Measurements from ENCODE around the gene SRBD1. TPM values are rescaled to one million over a fixed set of nuclear protein-coding genes. Genes with fewer than 3 reads are reported as not detected.

SRBD1 gene
- total RNA-seq, 1 experiment from 2014 or later, result 19.8 TPM

DNA sequence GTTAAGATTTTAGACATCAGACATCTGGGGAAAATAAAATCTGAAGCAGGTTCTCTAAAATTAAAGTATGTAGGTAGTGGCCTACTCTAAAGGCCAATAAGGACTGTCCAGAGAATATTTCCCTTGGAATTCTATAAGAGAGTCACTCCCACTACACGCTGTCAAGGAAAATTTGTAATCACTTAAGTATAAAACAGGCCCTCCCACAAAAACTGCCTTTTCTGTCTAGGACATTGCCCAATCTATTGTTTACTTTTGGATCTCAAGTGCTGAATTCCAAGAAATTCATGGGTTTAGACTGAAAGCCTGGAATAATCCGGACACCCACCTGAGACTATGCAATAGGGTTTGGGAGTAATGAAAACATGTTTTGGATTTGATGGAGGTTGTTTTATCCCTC is 1.7 kb upstream of the SRBD1 start:
- POLR2A ChIA-PET (ENCODE audit: unreplicated experiment), result no interaction called here
- no peaks in the 10 kb centered on the region for H3K9me2 ChIP-seq (replicated peaks; ENCODE audit: low read length)
- intact Hi-C loops (cut with micrococcal nuclease), result no loop called here
- H3K27me3 ChIP-seq (ENCODE audit: low read length), result no peaks in the 10 kb centered on the region
- peaks cover 6% of the 10 kb centered on the region for H3F3A ChIP-seq (ENCODE audit: low read length, unreplicated experiment)
- CTCF ChIA-PET, result no interaction called here
- H3K4me1 ChIP-seq (ENCODE audit: insufficient read depth, low read length), result peaks cover 36% of the 10 kb centered on the region
- H3K36me3 ChIP-seq (ENCODE audit: low read depth, low read length), result no peaks in the 10 kb centered on the region
- H3K9ac ChIP-seq (ENCODE audit: low read length), result no peak overlapping the region
- DNase-seq, result peak; percentile 23
- no peaks in the 10 kb centered on the region for H4K20me1 ChIP-seq (ENCODE audit: low read length)
- H3K4me3 ChIP-seq (ENCODE audit: low read length), result no peak overlapping the region
- BruUV-seq (replicated peaks), result no TSS peak
- TF ChIP-seq, protein P1, sequence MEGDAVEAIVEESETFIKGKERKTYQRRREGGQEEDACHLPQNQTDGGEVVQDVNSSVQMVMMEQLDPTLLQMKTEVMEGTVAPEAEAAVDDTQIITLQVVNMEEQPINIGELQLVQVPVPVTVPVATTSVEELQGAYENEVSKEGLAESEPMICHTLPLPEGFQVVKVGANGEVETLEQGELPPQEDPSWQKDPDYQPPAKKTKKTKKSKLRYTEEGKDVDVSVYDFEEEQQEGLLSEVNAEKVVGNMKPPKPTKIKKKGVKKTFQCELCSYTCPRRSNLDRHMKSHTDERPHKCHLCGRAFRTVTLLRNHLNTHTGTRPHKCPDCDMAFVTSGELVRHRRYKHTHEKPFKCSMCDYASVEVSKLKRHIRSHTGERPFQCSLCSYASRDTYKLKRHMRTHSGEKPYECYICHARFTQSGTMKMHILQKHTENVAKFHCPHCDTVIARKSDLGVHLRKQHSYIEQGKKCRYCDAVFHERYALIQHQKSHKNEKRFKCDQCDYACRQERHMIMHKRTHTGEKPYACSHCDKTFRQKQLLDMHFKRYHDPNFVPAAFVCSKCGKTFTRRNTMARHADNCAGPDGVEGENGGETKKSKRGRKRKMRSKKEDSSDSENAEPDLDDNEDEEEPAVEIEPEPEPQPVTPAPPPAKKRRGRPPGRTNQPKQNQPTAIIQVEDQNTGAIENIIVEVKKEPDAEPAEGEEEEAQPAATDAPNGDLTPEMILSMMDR (conservative IDR thresholded peaks at IDR 0.05; ENCODE audit: low read depth, low read length), result no peak
- TF ChIP-seq EZH2 (IDR thresholded peaks at IDR 0.05; ENCODE audit: low read length, unreplicated experiment), result no peak
- TF ChIP-seq EZH2phosphoT487 (IDR thresholded peaks at IDR 0.05; ENCODE audit: borderline replicate concordance, low read length), result no peak
- no peak overlapping the region for H3K27ac ChIP-seq (ENCODE audit: low read length)
- no peak overlapping the region for H3K4me2 ChIP-seq (ENCODE audit: low read length)
- H2AFZ ChIP-seq (ENCODE audit: low read length), result no peak overlapping the region
- peaks cover 31% of the 10 kb centered on the region for H3K79me2 ChIP-seq (ENCODE audit: low read length)
- no peak for ATAC-seq
- no peaks in the 10 kb centered on the region for H3K9me3 ChIP-seq (ENCODE audit: low read length)

- peak overlapping the region; percentile 97; the same call in 1 of the 2 replicates for H3K4me2 ChIP-seq (ENCODE audit: low read length)
- no peaks in the 10 kb centered on the region for H3K9me3 ChIP-seq (ENCODE audit: low read length)
- no peaks in the 10 kb centered on the region for H3K9me2 ChIP-seq (replicated peaks; ENCODE audit: low read length)
- no peaks in the 10 kb centered on the region for H4K20me1 ChIP-seq (ENCODE audit: low read length)
- ATAC-seq, result no peak
- TF ChIP-seq, protein P1 (conservative IDR thresholded peaks at IDR 0.05; ENCODE audit: low read depth, low read length), result no peak
- TF ChIP-seq EZH2phosphoT487 (IDR thresholded peaks at IDR 0.05; ENCODE audit: borderline replicate concordance, low read length), result no peak
- no peak for TF ChIP-seq EZH2 (IDR thresholded peaks at IDR 0.05; ENCODE audit: low read length, unreplicated experiment)
- H3K27ac ChIP-seq (ENCODE audit: low read length), result no peak overlapping the region
- no TSS peak for BruUV-seq (replicated peaks)
- DNase-seq, result peak; percentile 33
- intact Hi-C loops (cut with micrococcal nuclease), result no loop called here
- CTCF ChIA-PET, result no interaction called here
- H3K4me3 ChIP-seq (ENCODE audit: low read length), result no peak overlapping the region
- H3F3A ChIP-seq (ENCODE audit: low read length, unreplicated experiment), result peaks cover 3% of the 10 kb centered on the region
- H3K4me1 ChIP-seq (ENCODE audit: insufficient read depth, low read length), result peaks cover 32% of the 10 kb centered on the region
- H3K9ac ChIP-seq (ENCODE audit: low read length), result no peak overlapping the region
- peak overlapping the region; percentile 89 for H2AFZ ChIP-seq (ENCODE audit: low read length)
- no peaks in the 10 kb centered on the region for H3K27me3 ChIP-seq (ENCODE audit: low read length)
- peaks cover 35% of the 10 kb centered on the region for H3K79me2 ChIP-seq (ENCODE audit: low read length)
- POLR2A ChIA-PET (ENCODE audit: unreplicated experiment), result no interaction called here
- no peaks in the 10 kb centered on the region for H3K36me3 ChIP-seq (ENCODE audit: low read depth, low read length)
Observed at GRCh38 chr2:45612285-45612684, 1.2 kb upstream of the SRBD1 start.

DNA sequence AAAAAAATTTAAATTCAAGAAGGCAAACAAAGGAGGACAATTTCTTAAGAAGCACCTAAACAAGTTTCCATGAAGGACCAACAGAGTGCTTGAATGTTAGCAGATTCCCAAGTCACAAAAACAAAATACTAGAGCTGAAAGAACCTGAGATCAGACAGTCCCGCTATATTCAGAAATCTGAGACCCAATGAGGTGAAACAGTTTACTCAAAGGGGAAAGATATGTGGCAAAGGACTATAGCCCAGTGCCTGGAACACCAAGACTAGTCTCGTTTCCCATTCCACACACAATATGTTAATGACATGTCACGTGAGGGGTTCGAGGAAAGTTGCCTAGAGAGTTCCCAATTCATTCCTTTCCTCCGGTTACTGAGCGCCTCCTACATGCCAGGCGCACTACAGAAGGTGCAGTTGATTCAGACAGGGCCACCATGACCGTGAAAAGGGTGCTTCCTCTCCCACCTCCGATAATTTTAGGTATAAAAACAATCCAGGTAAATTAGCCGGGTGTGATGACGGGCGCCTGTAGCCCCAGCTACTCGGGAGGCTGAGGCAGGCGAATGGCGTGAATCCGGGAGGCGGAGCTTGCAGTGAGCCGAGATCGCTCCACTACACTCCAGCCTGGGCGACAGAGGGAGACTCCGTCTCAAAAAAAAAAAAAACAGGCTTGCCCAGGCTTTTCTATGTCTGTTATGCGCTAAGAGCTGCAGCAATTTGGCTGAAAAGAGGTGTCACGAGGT is 617 bp downstream of the SRBD1 start:
- no peaks in the 10 kb centered on the region for H4K20me1 ChIP-seq (ENCODE audit: low read length)
- H3K36me3 ChIP-seq (ENCODE audit: low read depth, low read length), result no peaks in the 10 kb centered on the region
- peak overlapping the region; percentile 97 for H3K9ac ChIP-seq (ENCODE audit: low read length)
- ATAC-seq (peak; percentile 61), DNase-seq (peak; percentile 67)
- H3K27me3 ChIP-seq (ENCODE audit: low read length), result no peaks in the 10 kb centered on the region
- H3K4me1 ChIP-seq (ENCODE audit: insufficient read depth, low read length), result peaks cover 21% of the 10 kb centered on the region
- CTCF ChIA-PET, result interaction anchor here (0.6 to 1.1 kb wide), 5 partner anchors 25 to 687 kb away, joined by 3 to 6 read pairs (median 4); partner anchors contain the start of gene EPAS1
- H3K27ac ChIP-seq (ENCODE audit: low read length), result peak overlapping the region; percentile 87
- peak overlapping the region; percentile 92 for H2AFZ ChIP-seq (ENCODE audit: low read length)
- no peaks in the 10 kb centered on the region for H3K9me3 ChIP-seq (ENCODE audit: low read length)
- peak overlapping the region; percentile 85 for H3K4me3 ChIP-seq (ENCODE audit: low read length)
- H3K4me2 ChIP-seq (ENCODE audit: low read length), result peak overlapping the region; percentile 97
- H3K79me2 ChIP-seq (ENCODE audit: low read length), result peaks cover 46% of the 10 kb centered on the region
- POLR2A ChIA-PET (ENCODE audit: unreplicated experiment), result interaction anchor here (0.6 to 0.7 kb wide), 2 partner anchors 27 to 1220 kb away, joined by 6 to 7 read pairs; no protein-coding TSS in a partner anchor
- intact Hi-C loops (cut with micrococcal nuclease), result loop anchor here (2.0 kb wide), 1 partner anchor 16 kb away; no protein-coding TSS in a partner anchor
- H3F3A ChIP-seq (ENCODE audit: low read length, unreplicated experiment), result no peaks in the 10 kb centered on the region
- TF ChIP-seq, protein P1 (conservative IDR thresholded peaks at IDR 0.05; ENCODE audit: low read depth, low read length), result peak; percentile 57
- TF ChIP-seq EZH2 (IDR thresholded peaks at IDR 0.05; ENCODE audit: low read length, unreplicated experiment) (no peak), EZH2phosphoT487 (IDR thresholded peaks at IDR 0.05; ENCODE audit: borderline replicate concordance, low read length) (no peak)
- no peaks in the 10 kb centered on the region for H3K9me2 ChIP-seq (replicated peaks; ENCODE audit: low read length)
- BruUV-seq (replicated peaks), result TSS peak; percentile 80

Data from PC-3 (cell line).